Heart right ventricle (tissue), 16 donors: ENCODE data around the gene GBP3. TPM values are rescaled to one million over a fixed set of nuclear protein-coding genes. Genes with fewer than 3 reads are reported as not detected.
A peak's percentile ranks its signal among the peaks of the same experiment; 100 is the strongest.
"Not testable (repeated sequence)": the region's sequence is repeated elsewhere in the genome, so short reads cannot be mapped to it uniquely, and the experiment has no call there.

Source experiments
- ATAC-seq, 8 donors: fragments of 200-7000 bp; cut with Tn5 transposase; one replicate each; pipeline ENCODE4 v1.9.1; 2020; ENCODE audit warnings: mild to moderate bottlenecking in 8 of 8, moderate library complexity in 8 of 8, moderate number of reproducible peaks in 1 of 8
- DNase-seq, 2 donors: peaks; one replicate each; pipeline ENCODE4 v3.0.0-alpha.2; 2020
- H3K27ac ChIP-seq, 10 donors: fragments of 200-600 bp; sonication (generic) in 2 of 10; one replicate each; pipeline versions ENCODE4 v1.5.0 to v1.8.0; 2020 to 2022; ENCODE audit warnings: mild to moderate bottlenecking in 3 of 10
- H3K27me3 ChIP-seq, 7 donors: fragments of 200-600 bp; one replicate each; pipeline ENCODE4 v1.8.0; 2021 to 2022; ENCODE audit warnings: mild to moderate bottlenecking in 2 of 7
- H3K36me3 ChIP-seq, 9 donors: fragments of 200-600 bp; sonication (generic) in 1 of 9; one replicate each; pipeline versions ENCODE4 v1.5.0 to v1.8.0; 2020 to 2022; ENCODE audit warnings: mild to moderate bottlenecking in 2 of 9
- H3K4me1 ChIP-seq, 9 donors: fragments of 200-600 bp; sonication (generic) in 1 of 9; one replicate each; pipeline versions ENCODE4 v1.5.0 to v1.8.0; 2020 to 2022; ENCODE audit warnings: mild to moderate bottlenecking in 4 of 9
- H3K4me3 ChIP-seq, 10 donors: fragments of 200-600 bp; sonication (generic) in 2 of 10; one replicate each; pipeline versions ENCODE4 v1.5.0 to v1.8.0; 2020 to 2022; ENCODE audit warnings: mild to moderate bottlenecking in 7 of 10, moderate library complexity in 2 of 10
- H3K9me3 ChIP-seq, 11 donors: fragments of 200-600 bp in 10 of 11; sonication (generic) in 2 of 11; one replicate each; pipeline versions ENCODE4 v1.5.0 to v1.8.0; 2013 to 2022; ENCODE audit warnings: mild to moderate bottlenecking in 2 of 11, control low read depth in 1 of 11, moderate library complexity in 1 of 11
- WGBS, 2 donors: extraction: QIAGEN DNeasy Blood & Tissue Kit; methylation state at CpG; one replicate each; pipeline ENCODE4 v1.1.7; 2013; ENCODE audit warnings: inconsistent platforms in 1 of 2; 5-methylcytosine and 5-hydroxymethylcytosine counted together
- intact Hi-C, 10 donors: fragments of 100-400 bp; cut with DNase I; formaldehyde crosslinking; loops; one replicate each; pipeline versions ENCODE4 v1.11.1 to v1.14.2; 2022
- polyA plus RNA-seq, 2 donors: library from polyadenylated mRNA; stranded (reverse); fragments of 200-250 nt; gene quantifications; one replicate each; pipeline ENCODE4 v1.2.3, GENCODE V29; 2013
- total RNA-seq, 10 donors: library from RNA; stranded (reverse); fragmentation: NEBNext Ultra II Directional in 3 of 10; extraction: Animal tissue kit (Norgen Biotek cat#: 25700) in 3 of 10; gene quantifications; one replicate each; pipeline versions ENCODE4 v1.2.1 to v1.2.4, GENCODE V29; 2021 to 2023
- TF ChIP-seq, protein P1 (sequence below), 9 donors: fragments of 200-600 bp; sonication (generic) in 2 of 9; IDR thresholded peaks; one replicate each; pipeline versions ENCODE4 v1.5.0 to v1.8.0; 2021 to 2022; ENCODE audit warnings: antibody characterized with exemption in 9 of 9, mild to moderate bottlenecking in 5 of 9, moderate library complexity in 1 of 9
- donor health status: Arrhythmogenic right ventricular cardiomyopathy.
- donor health status: ischemic (EF 13 %, LVEDD 7.1; RV severe dilation, severe dysfunction).
- donor health status: healthy with polysubstance abuse.
- donor health status: DM: no; HTN: yes; CAD: no.
- donor health status: DM: no; HTN: no; CAD: no.
- donor health status: ischemic (EF 25% LVEDD 6.9; RV normal size, moderate dysfunction).
- donor health status: ischemic (EF 25% LVEDD 5.7; RV mildly dilated, moderate dysfunction).
- donor health status: healthy.
- donor health status: DM: yes; HTN: yes; CAD: no.
- donor health status: Ischemic cardiomyopathy.
- donor health status: ischemic (EF 35%, LVEDD 5.7; RV mildly dilated, moderate dysfunction).
- donor health status: nonischemic (EF 11% LVEDD 7.7; RV severe dilation, severe dysfunction).
- donor health status: DM: yes; HTN: yes; CAD: no.
- donor health status: PGD.
- donor health status: ischemic (EF 29% LVEDD 5.4; RV normal size, mild dysfunction).
- donor health status: nonischemic (EF 23%, LVEDD 6.1; RV moderate dilation, normal function).

The GBP3 gene
- total and polyA plus RNA-seq, 12 donors = 1.6 to 21.6 (median 6.0) TPM

- 79 to 86% methylated on average over 5 of the region's 5 CpGs for WGBS, 2 donors
- H3K9me3 ChIP-seq = no peaks in the 10 kb centered on the region
- no peaks in the 10 kb centered on the region for H3K27me3 ChIP-seq
- no peak overlapping the region for H3K27ac ChIP-seq
- DNase-seq = no peak
- intact Hi-C loops = loop anchor here in 2 of 10 donors (5.0 kb wide), 1 partner anchor 38 kb away; the partner anchor contains the start of gene GBP3 (in 2 of the 2)
- peaks cover 0 to 78% (median 34%) of the 10 kb centered on the region in 9 donors for H3K36me3 ChIP-seq
- H3K4me1 ChIP-seq = peaks cover 2 to 40% (median 14%) of the 10 kb centered on the region in 9 donors
- H3K4me3 ChIP-seq = peak overlapping the region in 1 of 10 donors; percentile 4
- TF ChIP-seq, protein P1, sequence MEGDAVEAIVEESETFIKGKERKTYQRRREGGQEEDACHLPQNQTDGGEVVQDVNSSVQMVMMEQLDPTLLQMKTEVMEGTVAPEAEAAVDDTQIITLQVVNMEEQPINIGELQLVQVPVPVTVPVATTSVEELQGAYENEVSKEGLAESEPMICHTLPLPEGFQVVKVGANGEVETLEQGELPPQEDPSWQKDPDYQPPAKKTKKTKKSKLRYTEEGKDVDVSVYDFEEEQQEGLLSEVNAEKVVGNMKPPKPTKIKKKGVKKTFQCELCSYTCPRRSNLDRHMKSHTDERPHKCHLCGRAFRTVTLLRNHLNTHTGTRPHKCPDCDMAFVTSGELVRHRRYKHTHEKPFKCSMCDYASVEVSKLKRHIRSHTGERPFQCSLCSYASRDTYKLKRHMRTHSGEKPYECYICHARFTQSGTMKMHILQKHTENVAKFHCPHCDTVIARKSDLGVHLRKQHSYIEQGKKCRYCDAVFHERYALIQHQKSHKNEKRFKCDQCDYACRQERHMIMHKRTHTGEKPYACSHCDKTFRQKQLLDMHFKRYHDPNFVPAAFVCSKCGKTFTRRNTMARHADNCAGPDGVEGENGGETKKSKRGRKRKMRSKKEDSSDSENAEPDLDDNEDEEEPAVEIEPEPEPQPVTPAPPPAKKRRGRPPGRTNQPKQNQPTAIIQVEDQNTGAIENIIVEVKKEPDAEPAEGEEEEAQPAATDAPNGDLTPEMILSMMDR (IDR thresholded peaks at IDR 0.05) = no peak
- no peak for ATAC-seq
These were observed 37.4 kb upstream of the GBP3 start for GRCh38 chr1:89060091-89060490.

DNA sequence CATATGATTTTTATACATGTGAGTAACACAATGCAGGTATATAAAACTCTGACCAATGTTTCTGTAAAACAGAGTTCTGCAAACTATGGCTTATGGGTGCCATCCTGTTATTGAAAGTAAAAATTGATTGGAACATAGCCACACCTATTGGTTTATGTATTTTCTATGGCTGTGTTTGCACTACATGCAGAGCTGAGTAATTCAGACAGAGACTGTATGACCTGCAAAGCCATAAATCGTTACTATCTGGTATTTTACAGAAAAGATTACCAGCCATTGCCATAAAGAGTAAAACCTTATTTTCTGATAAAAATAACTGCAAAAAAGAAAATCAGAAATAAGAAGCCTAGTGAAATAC, 29.3 kb upstream of the GBP3 start:
- ATAC-seq (no peak), DNase-seq (no peak)
- H3K9me3 ChIP-seq = no peaks in the 10 kb centered on the region
- TF ChIP-seq, protein P1 (IDR thresholded peaks at IDR 0.05) = no peak
- H3K36me3 ChIP-seq = peaks cover 0 to 83% (median 40%) of the 10 kb centered on the region in 9 donors
- intact Hi-C loops = no loop called here
- H3K4me3 ChIP-seq = no peak overlapping the region
- WGBS, 2 donors = 83 to 88% methylated on average over 1 of the region's 1 CpG
- no peak overlapping the region for H3K27ac ChIP-seq
- peaks cover 0 to 3% (median 0%) of the 10 kb centered on the region in 9 donors for H3K4me1 ChIP-seq
- H3K27me3 ChIP-seq = no peaks in the 10 kb centered on the region

- Histone ChIP-seq H3K27me3 (no peaks in the 10 kb centered on the region), H3K27ac (no peak overlapping the region), H3K4me3 (no peak overlapping the region), H3K4me1 (peaks cover 0 to 3% (median 0%) of the 10 kb centered on the region in 9 donors), H3K36me3 (peaks cover 0 to 78% (median 38%) of the 10 kb centered on the region in 9 donors), H3K9me3 (no peaks in the 10 kb centered on the region)
- TF ChIP-seq, protein P1 (IDR thresholded peaks at IDR 0.05) = no peak
- intact Hi-C loops = no loop called here
- WGBS, 2 donors = 92% methylated on average over 9 of the region's 9 CpGs
- ATAC-seq = no peak
- no peak for DNase-seq
These were observed 28.8 kb upstream of the GBP3 start for GRCh38 chr1:89051300-89051954.

DNA sequence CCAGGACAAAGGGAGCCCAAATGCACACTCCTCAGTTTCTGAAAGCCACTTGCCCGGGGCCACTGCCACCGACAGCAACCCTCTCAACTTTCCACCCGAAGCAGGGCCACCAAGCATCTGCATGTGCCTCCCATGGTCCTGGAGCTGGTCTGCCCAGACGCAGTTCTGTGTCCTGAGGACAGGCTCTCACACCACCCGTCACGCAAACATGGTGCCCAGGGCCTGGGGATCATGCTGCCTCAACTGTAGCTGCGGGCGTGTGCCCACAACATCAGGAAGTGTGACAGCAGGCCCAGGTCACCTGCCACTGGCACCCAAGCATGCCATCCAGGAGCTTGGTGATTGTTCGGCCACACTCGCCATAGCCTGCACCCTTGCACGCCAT, 28.0 kb upstream of the GBP3 start:
- DNase-seq (no peak), ATAC-seq (peak in 1 of 8 donors; percentile 11)
- no peak overlapping the region for H3K4me3 ChIP-seq
- TF ChIP-seq, protein P1 (IDR thresholded peaks at IDR 0.05) = no peak
- no peak overlapping the region for H3K27ac ChIP-seq
- WGBS, 2 donors = 97 to 98% methylated on average over 11 of the region's 11 CpGs
- intact Hi-C loops = no loop called here
- peaks cover 0 to 1% (median 0%) of the 10 kb centered on the region in 9 donors for H3K4me1 ChIP-seq
- H3K27me3 ChIP-seq = no peaks in the 10 kb centered on the region
- no peaks in the 10 kb centered on the region for H3K9me3 ChIP-seq
- H3K36me3 ChIP-seq = peaks cover 0 to 71% (median 34%) of the 10 kb centered on the region in 9 donors

DNA sequence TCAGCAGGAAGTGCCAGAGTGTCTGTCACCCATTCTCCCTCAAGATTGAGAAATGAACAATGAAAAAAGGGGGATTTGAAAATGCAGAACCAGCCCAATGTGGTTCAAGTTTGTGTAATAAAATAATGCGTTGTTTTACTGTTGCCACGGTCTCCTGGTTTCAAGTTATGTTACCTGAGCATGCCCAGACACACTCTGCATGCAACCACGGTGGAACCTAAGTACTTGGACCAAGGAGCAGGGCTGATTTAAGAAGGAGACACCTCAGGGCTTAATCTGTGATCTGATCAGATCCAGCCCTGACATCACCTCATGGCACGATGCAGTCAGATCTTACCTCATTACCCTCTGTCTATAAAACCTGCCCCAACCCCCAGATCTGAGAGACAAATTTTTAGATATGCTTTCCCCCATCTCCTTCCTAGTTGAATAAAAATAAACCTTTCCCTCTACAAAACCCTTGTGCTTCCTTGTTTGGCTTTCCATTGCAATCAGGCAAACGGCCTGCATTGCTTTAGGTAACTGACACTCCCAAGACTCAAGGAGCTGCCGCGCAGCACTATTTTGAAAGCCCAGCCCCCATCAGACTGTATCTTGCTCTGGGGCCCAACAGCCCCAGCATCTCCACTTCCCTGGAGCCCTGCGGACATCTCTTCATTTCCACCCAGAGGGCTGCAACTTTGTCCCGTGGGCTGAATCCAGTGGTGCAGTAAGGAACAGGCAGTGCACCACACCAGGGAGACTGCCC, 27.4 kb upstream of the GBP3 start:
- H3K9me3 ChIP-seq, intact Hi-C loops, H3K27ac ChIP-seq, DNase-seq, ATAC-seq, H3K4me3 ChIP-seq, H3K27me3 ChIP-seq, H3K4me1 ChIP-seq: not testable (repeated sequence)
- H3K36me3 ChIP-seq = peaks cover 0 to 65% (median 32%) of the 10 kb centered on the region in 9 donors
- 75 to 77% methylated on average over 9 of the region's 9 CpGs for WGBS, 2 donors

DNA sequence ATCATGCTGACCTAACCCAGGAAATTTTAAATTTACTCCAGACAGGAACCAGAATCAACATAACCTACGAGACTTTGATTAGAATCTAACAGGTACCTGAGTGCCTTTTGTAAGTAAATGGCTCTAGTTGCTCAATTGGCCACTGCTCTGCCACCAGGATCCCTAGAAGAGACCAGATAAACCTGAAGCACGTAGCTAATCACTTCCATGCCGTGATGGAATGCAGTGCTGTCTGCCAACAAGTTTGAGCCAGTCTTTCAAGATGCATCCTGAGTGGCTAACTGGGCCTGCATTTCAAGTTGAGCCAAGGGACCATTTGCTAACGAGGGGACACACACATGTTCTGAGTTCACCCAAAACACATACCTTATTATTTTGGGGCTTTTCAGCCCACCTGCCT, 26.5 kb upstream of the GBP3 start:
- H3K9me3 ChIP-seq, H3K4me3 ChIP-seq, H3K27me3 ChIP-seq, H3K4me1 ChIP-seq, DNase-seq, H3K27ac ChIP-seq, ATAC-seq, intact Hi-C loops: not testable (repeated sequence)
- WGBS, 2 donors = 56 to 71% methylated on average over 2 of the region's 4 CpGs
- peaks cover 0 to 58% (median 27%) of the 10 kb centered on the region in 9 donors for H3K36me3 ChIP-seq
